IPS DF 6.9 (cell line): ENCODE data around the gene SLC39A5.

Experiments
- DNase-seq: peaks from one replicate; pipeline ENCODE4 v3.0.0-alpha.2; 2013; ENCODE audit warnings: low read depth, low spot score
- H3K27ac ChIP-seq: one replicate; pipeline ENCODE4 v1.5.1; 2013; ENCODE audit warnings: low read length, control low read depth
- H3K27me3 ChIP-seq: 2 replicates; pipeline ENCODE4 v1.6.1; 2013; ENCODE audit warnings: mild to moderate bottlenecking, low read length; ENCODE audit not compliant: control insufficient read depth, insufficient read depth
- H3K36me3 ChIP-seq: 2 replicates; pipeline ENCODE4 v1.6.1; 2013; ENCODE audit warnings: low read length; ENCODE audit not compliant: control insufficient read depth, insufficient read depth
- H3K4me1 ChIP-seq: 2 replicates; pipeline ENCODE4 v1.6.1; 2013; ENCODE audit warnings: low read length; ENCODE audit not compliant: control insufficient read depth, insufficient read depth
- H3K4me3 ChIP-seq: 2 replicates; pipeline ENCODE4 v1.5.1; 2013; ENCODE audit warnings: mild to moderate bottlenecking, low read length
- H3K9me3 ChIP-seq: 2 replicates; pipeline ENCODE4 v1.6.1; 2013; ENCODE audit warnings: low read length, inconsistent platforms; ENCODE audit not compliant: control insufficient read depth, insufficient read depth
- WGBS: extraction: QIAGEN DNeasy Blood & Tissue Kit; methylation state at CpG from one replicate; pipeline ENCODE4 v1.1.7; 2013; ENCODE audit warnings: mixed read lengths, missing lambda C conversion rate; ENCODE audit not compliant: insufficient read length, insufficient coverage; 5-methylcytosine and 5-hydroxymethylcytosine counted together

The SLC39A5 gene, protein sequence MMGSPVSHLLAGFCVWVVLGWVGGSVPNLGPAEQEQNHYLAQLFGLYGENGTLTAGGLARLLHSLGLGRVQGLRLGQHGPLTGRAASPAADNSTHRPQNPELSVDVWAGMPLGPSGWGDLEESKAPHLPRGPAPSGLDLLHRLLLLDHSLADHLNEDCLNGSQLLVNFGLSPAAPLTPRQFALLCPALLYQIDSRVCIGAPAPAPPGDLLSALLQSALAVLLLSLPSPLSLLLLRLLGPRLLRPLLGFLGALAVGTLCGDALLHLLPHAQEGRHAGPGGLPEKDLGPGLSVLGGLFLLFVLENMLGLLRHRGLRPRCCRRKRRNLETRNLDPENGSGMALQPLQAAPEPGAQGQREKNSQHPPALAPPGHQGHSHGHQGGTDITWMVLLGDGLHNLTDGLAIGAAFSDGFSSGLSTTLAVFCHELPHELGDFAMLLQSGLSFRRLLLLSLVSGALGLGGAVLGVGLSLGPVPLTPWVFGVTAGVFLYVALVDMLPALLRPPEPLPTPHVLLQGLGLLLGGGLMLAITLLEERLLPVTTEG

DNA sequence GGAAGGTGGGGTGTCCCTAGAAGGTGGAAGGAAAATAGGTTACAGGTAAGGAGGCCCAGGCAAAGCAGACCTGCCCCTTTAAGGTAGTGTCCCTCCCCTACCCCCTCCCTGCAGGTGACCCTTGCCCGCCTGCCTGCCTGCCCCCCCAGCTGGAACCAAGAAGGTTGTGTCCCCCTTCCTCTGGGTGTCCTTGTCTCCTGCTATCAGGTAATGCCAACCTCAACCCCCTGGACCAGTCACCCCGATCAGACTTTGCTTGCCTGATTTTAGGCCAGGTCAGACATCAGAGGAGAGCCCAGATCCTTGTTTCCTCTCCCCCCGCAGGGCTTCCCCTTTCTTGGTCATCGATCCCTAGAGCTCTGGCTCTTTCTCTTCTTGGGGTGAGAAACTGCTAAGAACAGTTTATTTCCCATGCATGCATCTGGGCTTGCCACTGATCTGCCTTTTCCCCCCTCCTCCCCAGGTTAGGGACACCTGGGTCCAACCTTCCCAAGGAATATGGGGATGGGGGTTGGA, at the start of gene SLC39A5:
Gene SLC39A5 (plus strand): TSS at position 136 of the 516 bp plus-strand sequence. CDS start 1,224 bp downstream, outside the sequence.
- Histone ChIP-seq H3K27ac (no peak within 1 kb of the TSS), H3K36me3 (no peaks in the 10 kb centered on the region), H3K4me3 (no peak within 1 kb of the TSS), H3K4me1 (no peaks in the 10 kb centered on the region), H3K27me3 (no peaks in the 10 kb centered on the region), H3K9me3 (no peaks in the 10 kb centered on the region)
- DNase-seq: no peak
- WGBS: no CpG with 5 or more reads among the region's 4 CpGs

DNA sequence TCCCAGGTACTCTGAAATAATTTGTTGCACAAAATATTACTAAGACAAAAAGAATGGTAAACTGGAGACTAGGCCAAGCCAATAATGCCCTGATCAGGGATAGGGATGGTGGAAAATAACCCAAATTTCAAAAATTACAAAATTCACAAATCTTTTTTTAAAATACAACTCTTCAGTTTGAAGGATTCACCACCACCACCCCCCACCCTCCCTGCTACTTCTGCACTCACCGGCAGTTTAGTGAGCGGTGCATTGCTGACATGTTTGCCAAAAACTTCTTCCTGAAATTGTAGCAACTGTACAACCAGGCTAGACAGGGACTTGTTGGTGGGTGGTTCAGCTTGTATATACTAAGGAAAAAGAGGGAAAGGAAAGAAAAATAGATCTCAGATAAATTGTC, 42.9 kb upstream of the SLC39A5 start:
- no peaks in the 10 kb centered on the region for H3K9me3 ChIP-seq
- H3K27me3 ChIP-seq: no peaks in the 10 kb centered on the region
- H3K36me3 ChIP-seq: peaks cover 24% of the 10 kb centered on the region; the same call in 1 of the 2 replicates
- no CpG with 5 or more reads among the region's 2 CpGs for WGBS
- no peaks in the 10 kb centered on the region for H3K4me1 ChIP-seq
- no peak for DNase-seq
- no peak overlapping the region for H3K27ac ChIP-seq
- H3K4me3 ChIP-seq: no peak overlapping the region

DNA sequence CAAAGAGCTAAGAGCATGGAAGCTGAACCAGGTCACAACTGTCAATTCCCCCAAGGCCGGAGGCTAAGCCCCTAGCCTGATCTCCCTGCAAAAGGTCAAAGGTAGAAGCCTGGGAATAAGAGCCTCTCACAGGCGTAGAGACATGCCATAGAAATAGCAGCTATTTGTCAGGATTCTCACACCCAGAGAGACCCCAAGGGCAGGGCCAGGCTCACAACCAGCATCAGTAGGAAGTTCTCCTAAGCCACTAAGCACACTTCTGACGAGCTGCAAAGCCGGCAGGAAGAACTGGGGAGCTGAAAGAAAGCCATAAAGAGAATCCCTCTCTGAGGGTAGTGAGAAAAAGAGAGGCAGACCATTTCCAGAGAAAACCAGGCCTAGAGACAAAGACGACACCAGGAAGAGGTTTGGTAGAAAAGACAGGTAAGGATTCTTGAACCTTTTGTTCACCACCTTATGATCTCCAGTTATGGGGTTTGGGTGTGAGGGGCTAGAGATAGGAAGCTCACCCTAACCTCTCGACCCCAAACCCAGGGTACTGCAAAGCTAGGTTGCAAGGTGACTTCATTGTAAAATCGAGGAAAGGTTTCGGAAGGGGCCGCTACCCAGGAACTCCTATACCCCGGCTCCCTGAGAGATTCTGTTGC, 41.6 kb upstream of the SLC39A5 start:
- WGBS: no CpG with 5 or more reads among the region's 10 CpGs

DNA sequence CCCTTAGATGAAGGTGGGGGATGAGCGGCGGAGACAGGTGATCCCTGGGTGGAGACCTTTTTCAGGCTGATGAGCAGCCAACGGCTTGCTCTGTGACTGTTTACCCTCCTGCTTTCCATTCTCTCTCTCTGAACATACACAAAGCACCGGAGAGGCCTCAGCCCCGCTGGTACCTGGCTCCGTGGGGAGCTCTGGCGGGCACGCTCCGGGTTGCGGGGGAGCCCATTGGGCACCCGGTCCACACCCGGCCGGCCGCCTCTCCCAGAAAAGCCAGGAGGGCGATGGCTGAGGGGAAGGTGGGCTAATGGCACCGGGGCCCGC, 41.1 kb upstream of the SLC39A5 start:
- Histone ChIP-seq H3K9me3 (no peaks in the 10 kb centered on the region), H3K27ac (no peak overlapping the region), H3K27me3 (no peaks in the 10 kb centered on the region), H3K36me3 (peaks cover 19% of the 10 kb centered on the region; the same call in 1 of the 2 replicates), H3K4me1 (no peaks in the 10 kb centered on the region), H3K4me3 (peak overlapping the region; percentile 88; the same call in 1 of the 2 replicates)
- whole genome bisulfite sequencing: no CpG with 5 or more reads among the region's 17 CpGs
- DNase-seq: no peak

More for the DNA sequence above, 41.6 kb upstream of the SLC39A5 start:
- Histone ChIP-seq H3K27ac (no peak overlapping the region), H3K4me3 (peak overlapping the region; percentile 88; the same call in 1 of the 2 replicates), H3K9me3 (no peaks in the 10 kb centered on the region), H3K36me3 (peaks cover 20% of the 10 kb centered on the region; the same call in 1 of the 2 replicates), H3K4me1 (no peaks in the 10 kb centered on the region), H3K27me3 (no peaks in the 10 kb centered on the region)
- no peak for DNase-seq

DNA sequence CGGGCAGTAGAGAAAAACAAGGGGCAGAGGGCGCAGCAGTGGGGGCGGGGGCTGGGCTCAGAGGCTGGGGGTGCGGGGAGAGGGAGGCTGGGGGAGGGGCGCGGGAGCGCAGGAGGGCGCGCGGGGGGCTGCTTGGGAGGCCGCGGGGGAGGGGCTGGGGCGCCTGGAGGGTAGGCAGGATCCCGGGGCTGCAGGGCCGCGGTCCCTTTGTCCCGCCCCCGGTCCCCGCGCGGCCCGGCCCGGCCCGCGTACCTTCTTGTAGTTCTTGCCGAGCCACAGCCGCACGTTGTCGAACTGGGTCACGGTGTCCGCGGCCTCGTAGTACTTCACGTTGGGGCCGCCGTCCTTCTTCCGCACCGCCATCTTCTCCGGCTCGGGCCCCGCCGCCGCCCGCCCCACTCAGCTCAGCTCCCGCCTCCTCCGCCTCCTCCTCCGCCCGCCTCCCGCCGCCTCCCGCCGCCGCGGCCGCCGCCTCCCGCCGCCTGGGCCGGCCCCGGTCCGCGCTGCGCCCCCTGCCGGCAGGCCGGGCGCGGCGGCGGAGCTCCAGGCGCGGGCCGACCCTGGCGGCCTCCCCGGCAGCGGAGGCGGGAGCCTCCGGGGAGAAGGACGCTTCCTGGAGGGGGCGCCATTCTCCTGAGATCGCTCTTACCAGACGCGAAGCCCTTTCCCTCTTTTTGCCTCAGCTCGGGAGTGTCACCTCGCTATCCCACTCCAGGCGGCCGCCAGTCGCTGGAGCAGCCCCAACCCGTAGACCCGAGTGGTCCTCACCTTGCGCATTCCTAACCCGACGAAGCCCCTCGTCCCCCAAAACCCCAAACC, 40.5 kb upstream of the SLC39A5 start, which contains the start of gene SMARCC2:
Gene SMARCC2 (minus strand): TSS at position 385 of the 819 bp plus-strand sequence. CDS start 22 bp downstream, at position 363.
- no CpG with 5 or more reads among the region's 93 CpGs for WGBS
- no peaks in the 10 kb centered on the region for H3K4me1 ChIP-seq
- no peaks in the 10 kb centered on the region for H3K27me3 ChIP-seq
- H3K36me3 ChIP-seq: peaks cover 15% of the 10 kb centered on the region; the same call in 1 of the 2 replicates
- H3K27ac ChIP-seq: no peak within 1 kb of the TSS
- peak; percentile 72 for DNase-seq
- H3K9me3 ChIP-seq: no peaks in the 10 kb centered on the region
- peak within 1 kb of the TSS; percentile 88 for H3K4me3 ChIP-seq

DNA sequence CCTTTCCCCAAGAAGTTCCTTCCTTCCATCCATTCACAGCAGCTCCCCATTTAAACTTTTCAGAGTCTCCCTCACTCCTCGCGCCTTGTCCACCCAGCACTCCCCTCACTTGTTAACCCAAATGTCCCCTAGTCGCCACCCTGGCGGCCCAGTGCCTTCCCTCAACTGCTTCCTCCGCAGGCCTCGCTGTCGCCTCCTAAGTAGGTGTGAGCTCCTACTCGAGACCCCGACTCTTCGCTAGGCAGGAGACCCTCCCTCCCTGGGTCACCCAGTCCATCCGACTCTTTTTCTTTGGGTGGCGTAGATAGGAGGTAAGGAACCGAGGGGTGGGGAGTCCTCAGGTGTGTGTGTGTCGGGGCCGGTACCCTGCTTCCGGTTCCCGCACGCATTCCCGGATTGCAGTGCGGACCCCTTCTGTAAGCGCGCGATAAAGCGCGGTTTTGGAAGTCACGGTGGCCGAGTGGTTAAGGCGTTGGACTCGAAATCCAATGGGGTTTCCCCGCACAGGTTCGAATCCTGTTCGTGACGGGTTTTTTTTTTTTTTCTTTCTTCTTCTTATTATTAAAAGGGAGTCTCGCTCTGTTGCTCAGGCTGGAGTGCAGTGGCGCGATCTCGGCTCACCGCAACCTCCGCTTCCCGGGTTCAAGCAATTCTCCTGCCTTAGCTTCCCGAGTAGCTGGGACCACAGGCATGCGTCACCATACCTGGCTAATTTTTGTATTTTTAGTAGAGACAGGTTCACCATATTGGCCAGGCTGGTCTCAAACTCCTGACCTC, 39.7 kb upstream of the SLC39A5 start:
- peak; percentile 87 for DNase-seq
- no peaks in the 10 kb centered on the region for H3K9me3 ChIP-seq

DNA sequence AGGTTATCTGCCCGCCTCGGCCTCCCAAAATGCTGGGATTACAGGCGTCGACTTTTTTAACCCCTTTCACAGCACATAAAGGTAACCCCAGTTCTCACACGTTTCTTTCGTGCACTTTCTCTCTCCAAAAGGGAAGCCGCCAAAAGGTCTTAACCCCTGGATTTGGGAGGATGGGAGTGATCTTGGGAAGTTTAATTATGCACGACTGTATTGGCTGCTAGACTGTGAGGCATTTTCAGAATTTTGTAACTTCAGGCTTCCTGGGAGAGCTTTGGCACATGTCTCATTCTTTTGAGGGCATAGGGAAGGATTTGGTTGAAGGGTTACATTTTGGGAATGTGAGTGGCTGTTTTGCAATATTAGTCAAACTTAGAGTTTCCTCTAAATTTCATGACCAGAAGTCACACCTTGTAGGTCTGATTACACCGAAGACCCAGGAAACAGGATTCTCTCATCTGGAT, 39.1 kb upstream of the SLC39A5 start:
- no peak overlapping the region for H3K27ac ChIP-seq
- no peaks in the 10 kb centered on the region for H3K27me3 ChIP-seq
- DNase-seq: no peak
- no CpG with 5 or more reads among the region's 9 CpGs for WGBS
- no peaks in the 10 kb centered on the region for H3K9me3 ChIP-seq
- H3K36me3 ChIP-seq: peaks cover 6% of the 10 kb centered on the region; the same call in 1 of the 2 replicates
- H3K4me3 ChIP-seq: peak overlapping the region; percentile 88; the same call in 1 of the 2 replicates
- no peaks in the 10 kb centered on the region for H3K4me1 ChIP-seq

More for the DNA sequence above, 39.7 kb upstream of the SLC39A5 start:
- Histone ChIP-seq H3K4me1 (no peaks in the 10 kb centered on the region), H3K27ac (no peak overlapping the region), H3K4me3 (peak overlapping the region; percentile 88; the same call in 1 of the 2 replicates), H3K36me3 (peaks cover 8% of the 10 kb centered on the region; the same call in 1 of the 2 replicates), H3K27me3 (no peaks in the 10 kb centered on the region)
- no CpG with 5 or more reads among the region's 42 CpGs for WGBS

DNA sequence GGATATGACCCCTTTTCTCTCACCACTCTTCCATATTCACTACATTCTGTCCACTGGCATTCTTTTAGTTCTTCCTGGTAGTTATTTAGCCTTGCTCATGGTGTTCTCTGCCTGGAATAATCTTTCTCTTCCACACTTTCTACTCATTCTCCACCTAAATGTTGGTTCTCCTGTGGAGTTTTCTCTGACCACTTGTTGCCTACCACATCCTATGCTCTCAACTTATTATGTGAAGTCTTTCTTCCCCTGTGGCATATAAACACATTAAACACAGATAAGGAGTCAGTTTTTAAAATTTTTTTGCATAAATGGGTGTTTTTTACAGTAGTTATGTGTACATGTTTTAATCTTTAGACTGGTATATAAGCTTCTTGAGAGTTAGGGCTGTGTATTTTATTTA, 37.3 kb upstream of the SLC39A5 start:
- H3K36me3 ChIP-seq: peaks cover 5% of the 10 kb centered on the region; the same call in 1 of the 2 replicates
- no peak overlapping the region for H3K27ac ChIP-seq
- H3K27me3 ChIP-seq: no peaks in the 10 kb centered on the region
- no peaks in the 10 kb centered on the region for H3K9me3 ChIP-seq
- no peaks in the 10 kb centered on the region for H3K4me1 ChIP-seq
- no peak for DNase-seq
- H3K4me3 ChIP-seq: no peak overlapping the region

DNA sequence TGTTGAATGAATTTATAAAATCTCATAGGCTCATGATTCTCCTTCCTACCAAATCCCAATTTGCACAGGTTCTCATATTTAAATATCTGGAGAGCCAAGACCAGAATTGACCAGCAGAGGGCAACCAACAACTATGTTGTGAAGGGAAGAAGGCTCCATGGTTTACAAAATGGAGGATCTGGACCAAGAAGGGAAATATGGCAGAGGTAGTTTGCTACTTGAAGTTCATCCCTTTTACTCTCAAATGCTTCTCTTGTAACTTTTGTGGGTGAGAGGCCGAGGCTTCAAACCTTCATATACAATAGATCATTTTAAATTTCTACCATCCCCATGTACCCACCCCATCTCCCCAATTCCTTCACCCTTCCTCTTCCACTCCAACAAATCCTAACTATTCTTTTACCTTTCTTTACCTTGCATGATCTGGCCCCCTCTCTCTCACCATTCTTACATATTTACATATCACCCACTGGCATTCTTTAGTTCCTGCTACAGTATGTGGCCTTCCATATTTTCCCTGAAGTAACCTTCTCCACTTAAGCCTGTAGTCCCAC, 36.7 kb upstream of the SLC39A5 start:
- Histone ChIP-seq H3K4me3 (no peak overlapping the region), H3K9me3 (no peaks in the 10 kb centered on the region), H3K4me1 (no peaks in the 10 kb centered on the region), H3K36me3 (no peaks in the 10 kb centered on the region), H3K27ac (no peak overlapping the region), H3K27me3 (no peaks in the 10 kb centered on the region)
- WGBS: no CpG with 5 or more reads among the region's 1 CpG
- DNase-seq: peak; percentile 60
